Dedifferentiated amniotic fluid mesenchymal stem cell (primary cell): Measurements from ENCODE around the gene CD244.
"Not testable (repeated sequence)": the region's sequence is repeated elsewhere in the genome, so short reads cannot be mapped to it uniquely, and the experiment has no call there.

Source experiments
- DNase-seq: peaks from one replicate; pipeline ENCODE4 v3.0.0-alpha.2; 2016; ENCODE audit errors: extremely low spot score

The CD244 gene

GRCh38 chr1:160811147-160811546, 51.5 kb downstream of the CD244 start:
- no peak for DNase-seq

DNA sequence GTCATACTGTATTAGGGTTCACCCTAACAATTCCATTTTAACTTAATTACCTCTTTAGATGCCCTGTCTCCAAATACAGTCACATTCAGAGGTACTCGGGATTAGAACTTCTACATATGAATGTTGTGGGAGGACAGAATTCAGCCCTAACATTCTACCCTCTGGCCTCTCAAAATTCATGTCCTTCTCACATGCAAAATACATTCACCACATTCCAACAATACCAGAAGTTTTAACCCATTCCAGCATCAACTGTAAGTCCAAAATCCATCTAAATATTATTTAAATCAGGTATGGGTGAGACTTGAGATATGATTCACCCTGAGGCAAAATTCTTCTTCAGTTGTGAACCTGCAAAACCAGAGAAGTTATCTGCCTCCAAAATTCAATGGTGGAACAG, 52.2 kb downstream of the CD244 start:
- DNase-seq, result no peak

DNA sequence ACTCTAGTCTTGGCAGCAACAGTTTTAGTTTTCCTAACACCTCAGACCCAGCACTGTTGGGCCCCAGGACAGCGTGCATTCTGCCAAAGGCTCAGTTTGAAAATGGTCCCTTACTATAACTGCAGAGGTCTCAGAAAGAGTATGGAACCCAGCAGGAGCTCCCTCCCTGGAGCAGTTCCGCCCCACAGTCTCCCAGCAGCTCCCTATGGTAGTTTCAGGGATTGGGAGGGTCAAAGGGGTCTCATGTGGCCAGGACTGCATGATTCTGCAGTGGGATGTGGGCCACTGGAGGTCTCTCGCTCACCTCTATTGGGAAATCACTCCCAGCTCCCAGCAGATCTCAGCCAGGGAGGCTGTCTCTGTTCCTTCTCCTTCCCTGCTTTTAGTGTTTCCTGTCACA, 54.4 kb downstream of the CD244 start:
- no peak for DNase-seq

DNA sequence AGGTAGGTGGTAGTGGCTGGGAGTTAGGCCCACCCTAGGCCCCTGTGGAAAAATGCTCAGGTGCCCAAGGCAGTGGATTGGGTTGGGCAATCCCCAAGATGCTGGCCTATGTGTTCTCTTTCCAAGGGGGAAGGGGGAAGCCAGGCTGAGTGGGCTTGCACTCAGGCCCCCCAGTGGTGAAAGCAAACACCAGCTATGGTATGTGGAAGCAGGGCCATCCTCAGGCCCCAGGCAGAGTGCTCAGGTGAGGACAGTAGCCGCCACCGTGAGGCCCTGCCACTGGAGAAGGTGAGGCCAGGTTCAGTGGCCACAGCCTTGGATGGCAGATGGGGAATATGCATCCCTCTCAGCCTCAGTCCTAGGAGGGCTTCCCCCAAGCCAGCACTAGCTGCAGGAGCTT, 54.9 kb downstream of the CD244 start:
- DNase-seq, result no peak

GRCh38 chr1:160807247-160807646, 55.4 kb downstream of the CD244 start:
- no peak for DNase-seq

GRCh38 chr1:160806784-160807183, 55.9 kb downstream of the CD244 start:
- DNase-seq, result no peak

DNA sequence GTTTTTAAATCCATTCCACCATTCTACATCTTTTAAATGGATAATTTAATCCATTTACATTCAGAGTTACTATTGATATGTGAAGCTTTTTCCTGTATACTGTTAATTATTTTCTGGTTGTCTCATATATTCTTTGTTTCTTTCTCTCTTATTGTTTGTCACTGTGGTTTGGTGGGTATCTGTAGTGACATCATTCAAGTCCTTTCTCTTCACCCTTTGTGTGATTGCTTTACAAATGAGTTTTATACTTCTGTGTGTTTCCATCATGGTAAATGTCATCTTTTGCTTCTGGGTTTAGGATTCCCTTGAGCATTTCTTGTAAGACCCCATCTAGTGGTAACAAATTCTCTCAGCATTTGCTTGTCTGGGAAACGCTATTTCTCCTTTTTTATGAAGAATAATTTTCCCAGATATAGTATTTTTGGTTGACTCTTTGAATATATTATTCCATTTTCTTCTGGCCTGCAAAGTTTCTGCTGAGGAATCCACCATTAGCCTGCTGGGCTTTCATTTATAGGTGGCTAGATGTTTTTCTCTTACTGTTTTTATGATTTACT, 56.5 kb downstream of the CD244 start:
- DNase-seq, result no peak

DNA sequence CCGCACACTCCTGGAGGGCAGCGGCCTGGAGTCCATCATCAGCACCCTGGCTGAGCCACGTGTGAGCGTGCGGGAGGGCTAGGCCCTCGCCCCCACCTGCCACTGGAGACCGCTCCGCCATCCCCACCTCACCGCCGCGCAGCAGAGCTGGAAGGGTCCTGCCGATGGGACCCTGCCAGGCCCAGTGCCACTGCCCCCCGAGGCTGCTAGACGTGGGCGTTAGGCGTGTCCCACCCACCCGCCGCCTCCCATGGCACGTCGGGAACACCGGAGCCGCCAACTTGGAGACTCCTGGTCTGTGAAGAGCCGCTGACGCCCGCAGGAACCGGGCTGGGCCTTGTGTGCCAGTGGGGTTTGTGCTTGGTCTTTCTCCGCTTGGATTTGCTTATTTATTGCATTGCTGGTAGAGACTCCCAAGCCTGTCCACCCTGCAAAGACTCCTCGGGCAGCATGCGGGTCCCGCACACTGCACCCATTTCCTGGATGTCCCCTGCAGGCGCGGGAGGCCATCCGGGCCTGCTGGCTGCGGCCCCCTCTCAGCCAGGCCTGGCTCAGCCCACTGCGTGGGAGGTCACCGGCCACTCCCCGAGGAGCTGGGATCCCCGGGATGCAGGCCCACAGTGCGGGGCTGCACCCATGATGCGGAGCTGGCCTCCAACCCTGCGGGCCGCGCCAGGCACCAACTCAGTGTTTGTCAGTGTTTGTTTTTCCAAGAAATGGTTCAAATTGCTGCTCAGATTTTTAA, 60.7 kb downstream of the CD244 start:
- DNase-seq, result no peak

DNA sequence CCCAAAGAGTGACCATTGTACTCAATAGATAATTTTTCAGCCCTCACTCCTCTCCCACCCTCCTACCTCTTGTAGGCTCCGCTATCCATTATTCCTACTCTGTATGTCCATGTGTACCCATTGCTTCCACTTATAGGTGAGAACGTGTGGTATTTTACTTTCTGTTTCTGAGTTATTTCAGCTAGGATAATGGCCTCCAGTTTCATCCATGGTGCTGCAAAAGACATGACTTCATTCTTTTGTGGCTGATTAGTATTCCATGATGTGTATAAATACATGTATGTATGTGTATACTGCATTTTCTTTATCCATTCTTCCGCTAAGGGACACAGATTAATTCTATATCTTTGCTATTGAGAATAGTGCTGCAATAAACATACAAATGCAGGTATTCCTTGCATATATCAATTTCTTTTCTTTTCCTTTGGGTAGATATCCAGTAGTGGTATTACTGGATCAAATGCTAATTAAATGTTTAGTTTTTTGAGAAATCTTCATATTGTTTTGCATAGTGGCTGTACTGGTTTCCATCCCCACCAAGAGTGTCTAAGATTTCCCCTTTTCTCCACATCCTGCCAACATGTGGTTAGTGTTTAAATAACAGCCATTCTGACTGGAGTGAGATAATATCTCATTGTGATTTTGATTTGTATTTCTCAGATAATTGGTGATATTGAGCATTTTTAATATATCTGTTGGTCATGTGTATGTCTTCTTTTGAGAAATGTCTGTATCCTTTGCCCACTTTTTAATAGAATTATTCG, 61.9 kb downstream of the CD244 start:
- no peak for DNase-seq

GRCh38 chr1:160800142-160800541, 62.5 kb downstream of the CD244 start:
- no peak for DNase-seq

DNA sequence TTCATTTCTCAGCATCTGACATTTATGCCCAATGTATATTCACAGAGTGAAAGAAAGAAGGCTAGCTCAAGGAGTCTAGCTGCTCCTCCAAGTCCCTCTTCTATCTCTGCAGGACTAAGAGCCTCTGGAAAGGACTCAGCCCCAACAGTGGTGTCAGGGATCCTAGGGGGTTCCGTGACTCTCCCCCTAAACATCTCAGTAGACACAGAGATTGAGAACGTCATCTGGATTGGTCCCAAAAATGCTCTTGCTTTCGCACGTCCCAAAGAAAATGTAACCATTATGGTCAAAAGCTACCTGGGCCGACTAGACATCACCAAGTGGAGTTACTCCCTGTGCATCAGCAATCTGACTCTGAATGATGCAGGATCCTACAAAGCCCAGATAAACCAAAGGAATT, 63.0 kb downstream of the CD244 start:
- DNase-seq, result no peak

- no peak for DNase-seq
Observed at GRCh38 chr1:160798439-160798838, 64.2 kb downstream of the CD244 start.

GRCh38 chr1:160797861-160798273, 64.8 kb downstream of the CD244 start:
- DNase-seq, result no peak

DNA sequence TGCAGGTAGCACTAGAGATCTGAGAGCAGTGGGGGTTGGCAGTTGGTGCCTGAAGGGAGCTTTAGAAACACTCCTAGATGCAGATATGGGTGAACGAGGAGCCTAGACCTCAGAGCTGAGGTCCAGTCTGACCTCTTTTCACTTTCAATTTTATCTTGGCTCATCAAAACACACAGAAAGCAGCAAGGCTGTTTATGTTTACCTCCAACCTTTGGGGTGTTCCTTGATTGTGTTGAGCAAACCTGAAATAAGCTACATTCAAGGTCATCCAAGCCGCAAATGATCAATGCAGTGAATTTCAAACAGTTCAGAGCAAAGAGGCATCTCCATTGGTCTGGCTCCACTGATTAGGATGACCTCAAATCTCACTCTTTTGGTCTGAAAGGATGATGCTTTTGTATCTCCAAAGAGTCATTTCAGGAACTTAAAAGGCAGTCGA, 65.4 kb downstream of the CD244 start:
- no peak for DNase-seq

GRCh38 chr1:160795951-160796383, 66.7 kb downstream of the CD244 start, which contains the start of gene LY9:
LY9 (plus strand) TSS chr1:160796174; CDS start chr1:160796188, 14 bp downstream.
- DNase-seq, result no peak

DNA sequence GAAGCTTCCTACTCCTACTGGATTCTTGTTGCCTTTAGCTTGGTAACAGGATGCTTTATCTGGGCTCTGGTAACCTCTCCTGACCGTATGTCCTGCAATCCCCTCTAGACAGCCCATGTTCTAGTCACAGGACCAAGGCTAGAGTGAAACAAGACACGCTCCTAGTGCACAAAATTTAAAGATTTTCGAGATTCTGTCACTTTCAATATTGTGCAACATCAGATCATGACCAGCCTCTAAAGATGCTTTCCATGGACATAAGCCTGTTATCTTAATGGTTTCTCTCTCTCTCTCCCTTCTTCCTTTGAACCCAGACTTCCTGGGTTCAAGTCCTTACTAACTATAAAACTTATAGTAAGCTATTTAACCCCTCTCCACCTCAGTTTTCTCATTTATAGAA, 68.3 kb downstream of the CD244 start:
- DNase-seq, result no peak

DNA sequence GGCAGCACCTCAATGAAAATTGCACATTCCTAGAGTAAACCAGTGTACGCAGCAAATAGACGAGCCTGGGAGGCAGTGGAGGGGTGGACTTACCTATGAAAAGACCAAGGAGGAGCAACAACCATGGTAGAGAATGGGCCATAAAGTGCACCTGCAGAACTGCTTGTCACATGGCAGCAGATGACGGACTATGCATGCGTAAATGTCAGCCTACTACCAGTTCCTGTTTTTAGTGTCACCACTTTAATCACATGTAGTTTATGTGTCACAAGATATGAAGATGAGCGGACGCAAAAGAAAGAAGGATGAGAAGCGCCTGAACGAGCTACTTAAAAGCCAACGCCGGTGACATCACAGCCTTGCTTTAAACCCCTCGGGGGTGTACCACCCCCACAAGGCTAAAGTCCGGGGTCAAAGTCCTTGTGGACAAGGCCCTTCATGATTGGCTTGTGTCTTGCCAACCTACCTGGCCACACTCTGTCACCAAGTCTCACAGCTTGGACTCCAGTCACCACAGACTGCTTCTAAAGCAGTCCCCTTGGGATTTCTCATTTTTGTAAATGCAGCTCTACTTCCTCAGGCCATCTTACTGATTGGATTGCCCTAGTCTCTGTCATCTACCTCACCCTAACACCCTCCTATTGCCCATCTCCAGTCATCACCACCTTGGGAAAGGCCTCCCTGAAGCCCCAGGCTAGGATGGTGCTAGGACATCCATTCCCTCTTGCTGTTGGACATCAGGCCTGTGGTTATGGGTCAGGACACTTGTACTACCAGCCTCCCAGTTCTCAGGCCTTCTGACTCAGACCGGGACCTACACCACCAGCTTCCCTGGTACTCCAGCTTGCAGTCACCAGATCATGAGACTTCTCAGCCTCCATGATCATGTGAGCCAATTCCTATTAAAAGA, 72.7 kb downstream of the CD244 start:
- DNase-seq, result no peak

DNA sequence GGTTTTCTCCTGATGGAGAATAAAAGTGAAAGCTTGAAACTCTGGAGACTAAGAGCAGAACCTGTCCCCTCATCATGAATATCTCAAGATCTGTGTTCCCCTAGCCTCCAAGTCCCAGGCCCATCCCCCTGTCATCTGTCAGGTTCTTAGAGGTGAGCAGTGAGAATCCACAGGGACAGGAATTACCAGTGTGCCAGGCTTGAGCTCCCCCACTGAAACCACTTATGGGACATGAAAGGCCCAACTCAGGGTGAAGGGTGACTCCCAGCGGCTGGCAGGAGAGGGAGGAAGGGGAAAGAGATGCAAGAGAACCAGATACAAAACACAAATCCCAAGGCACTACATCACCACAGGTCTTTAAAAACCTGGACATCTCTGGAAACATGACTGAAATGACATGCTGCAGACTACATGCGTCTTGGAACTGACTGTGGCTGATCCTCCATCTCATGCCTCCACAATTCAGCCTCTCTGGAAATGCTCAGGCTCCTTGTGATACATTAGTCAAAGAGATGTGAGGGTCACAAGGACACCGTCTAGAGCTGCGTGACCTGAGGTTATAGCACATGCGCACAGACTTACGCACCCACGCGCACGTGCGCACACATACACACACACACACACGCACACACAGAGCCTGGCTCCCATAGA, 73.5 kb downstream of the CD244 start:
- DNase-seq, result no peak

DNA sequence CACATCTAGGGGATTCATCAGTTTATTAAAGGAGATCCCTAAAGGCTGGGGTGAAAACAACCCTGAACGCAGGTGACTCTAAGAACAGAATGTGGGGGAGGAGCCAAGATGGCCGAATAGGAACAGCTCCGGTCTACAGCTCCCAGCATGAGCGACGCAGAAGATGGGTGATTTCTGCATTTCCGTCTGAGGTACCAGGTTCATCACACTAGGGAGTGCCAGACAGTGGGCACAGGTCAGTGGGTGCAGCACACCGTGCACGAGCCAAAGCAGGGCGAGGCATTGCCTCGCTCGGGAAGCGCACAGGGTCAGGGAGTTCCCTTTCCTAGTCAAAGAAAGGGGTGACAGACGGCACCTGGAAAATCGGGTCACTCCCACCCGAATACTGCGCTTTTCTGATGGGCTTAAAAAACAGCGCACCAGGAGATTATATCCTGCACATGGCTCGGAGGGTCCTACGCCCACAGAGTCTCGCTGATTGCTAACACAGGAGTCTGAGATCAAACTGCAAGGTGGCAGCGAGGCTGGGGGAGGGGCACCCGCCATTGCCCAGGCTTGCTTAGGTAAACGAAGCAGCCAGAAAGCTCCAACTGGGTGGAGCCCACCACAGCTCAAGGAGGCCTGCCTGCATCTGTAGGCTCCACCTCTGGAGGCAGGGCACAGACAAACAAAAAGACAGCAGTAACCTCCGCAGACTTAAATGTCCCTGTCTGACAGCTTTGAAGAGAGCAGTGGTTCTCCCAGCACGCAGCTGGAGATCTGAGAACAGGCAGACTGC, 79.5 kb downstream of the CD244 start:
- DNase-seq, result not testable (repeated sequence)

DNA sequence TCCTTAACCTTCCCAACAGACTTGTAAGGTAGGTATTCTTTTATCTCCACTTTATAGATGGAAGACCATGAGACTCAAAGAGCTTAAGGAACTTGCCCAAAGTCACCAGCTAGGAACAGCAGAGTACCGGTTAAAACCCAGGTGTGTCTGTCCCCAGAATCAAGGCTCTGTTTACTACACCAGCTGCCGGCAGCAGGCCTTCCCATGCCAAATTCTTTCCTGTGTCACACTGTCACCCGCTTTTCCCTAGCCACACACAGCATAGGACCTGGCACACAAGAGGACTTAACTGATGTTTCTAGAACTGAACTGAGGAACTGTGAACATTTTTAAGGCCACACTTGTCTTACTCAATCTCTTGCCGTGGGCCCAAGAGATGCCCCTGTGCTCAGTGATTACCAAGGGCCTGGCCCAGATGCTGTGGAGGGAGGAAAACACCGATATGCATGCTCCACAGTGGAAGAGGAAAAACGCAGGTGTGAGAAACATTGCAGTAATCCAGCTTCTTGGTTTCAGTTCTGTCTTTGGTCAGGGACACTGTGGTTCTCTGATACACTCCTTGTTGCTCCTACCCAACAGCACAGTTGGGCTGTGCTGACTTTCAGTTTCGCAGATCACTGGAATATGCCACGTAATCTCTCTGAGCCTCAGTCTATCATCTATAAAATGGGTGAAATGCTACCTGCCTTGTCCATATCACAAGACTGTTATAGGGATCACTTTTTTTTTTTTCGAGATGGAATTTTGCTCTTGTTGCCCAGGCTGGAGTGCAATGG, 80.6 kb downstream of the CD244 start:
- DNase-seq, result no peak
